Left forelimb (tissue), 1 donor: ENCODE measurements around the gene HOXC11.
A peak's percentile ranks its signal among the peaks of the same experiment; 100 is the strongest.

Experiments
- DNase-seq: peaks from one replicate; pipeline ENCODE4 v3.0.0-alpha.2; 2018; ENCODE audit warnings: low spot score

Gene HOXC11

GRCh38 chr12:53972722-53973235, at the start of gene HOXC11:
Gene HOXC11, plus strand, starts transcription at chr12:53973126. Its CDS starts 116 bp downstream, at chr12:53973242.
- DNase-seq: no peak

DNA sequence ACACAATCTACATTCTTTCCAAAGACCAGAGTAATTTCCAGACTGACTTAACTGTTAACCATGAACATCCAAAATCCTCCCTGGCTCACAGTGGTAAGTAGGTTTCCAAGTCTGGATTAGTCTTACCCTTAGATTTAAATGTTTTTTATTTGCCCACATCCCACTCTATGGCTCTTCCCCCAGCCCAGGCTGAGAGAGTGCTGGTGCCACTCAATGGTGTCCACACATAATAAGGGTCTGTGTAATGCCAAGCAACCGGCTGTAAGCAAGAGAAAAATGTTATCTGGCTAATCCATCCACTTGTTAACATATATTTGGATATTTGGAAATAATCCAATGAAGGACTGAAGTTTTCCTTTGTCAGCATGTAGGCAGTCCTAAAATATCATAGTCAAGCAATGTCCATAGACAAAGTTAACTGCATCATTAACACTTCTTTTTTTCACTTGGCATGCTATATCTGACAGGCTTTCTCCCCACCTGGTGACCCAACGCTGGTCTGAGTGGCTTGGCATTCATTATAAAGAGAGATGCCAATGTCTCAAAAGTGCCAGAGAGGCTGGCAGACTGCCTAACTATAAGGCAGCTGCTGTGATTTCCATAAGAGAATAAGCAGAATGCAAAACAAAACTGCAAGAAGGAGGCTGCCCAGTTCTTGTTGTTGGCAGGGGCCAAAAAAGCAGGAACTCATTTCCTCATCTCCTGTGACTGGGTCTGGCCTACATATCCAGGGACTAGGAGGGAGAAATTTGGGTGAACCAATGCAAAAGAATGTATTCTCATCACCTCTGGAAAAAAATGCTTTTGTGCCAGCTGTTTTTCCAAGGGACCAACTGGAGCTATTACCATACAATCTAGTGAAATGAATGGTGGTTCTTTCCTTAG, 48.2 kb upstream of the HOXC11 start:
- DNase-seq: no peak

- DNase-seq: no peak
Measured at GRCh38 chr12:53927220-53928029, 45.5 kb upstream of the HOXC11 start.

- DNase-seq: no peak
Measured at GRCh38 chr12:53928054-53928835, 44.7 kb upstream of the HOXC11 start.

DNA sequence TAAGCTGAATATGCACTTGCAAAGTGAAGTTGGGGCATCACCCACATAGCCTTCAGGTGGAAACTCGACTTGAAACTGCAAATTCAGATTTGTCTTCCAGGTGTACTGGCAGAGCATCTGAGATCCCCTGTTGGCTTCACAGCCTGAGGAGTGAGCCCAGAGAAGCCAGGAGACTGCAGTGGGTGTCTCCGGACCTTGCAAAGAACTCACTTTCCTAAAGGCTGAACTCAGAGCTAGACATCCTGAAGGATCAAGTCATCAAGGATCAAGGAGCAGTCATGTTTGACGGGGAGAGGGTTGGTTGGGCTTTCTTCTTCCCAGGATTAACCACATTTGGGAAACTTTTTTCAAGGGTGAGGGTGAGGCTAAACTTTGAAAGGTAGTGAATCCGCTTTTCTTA, 43.4 kb upstream of the HOXC11 start:
- no peak for DNase-seq

DNA sequence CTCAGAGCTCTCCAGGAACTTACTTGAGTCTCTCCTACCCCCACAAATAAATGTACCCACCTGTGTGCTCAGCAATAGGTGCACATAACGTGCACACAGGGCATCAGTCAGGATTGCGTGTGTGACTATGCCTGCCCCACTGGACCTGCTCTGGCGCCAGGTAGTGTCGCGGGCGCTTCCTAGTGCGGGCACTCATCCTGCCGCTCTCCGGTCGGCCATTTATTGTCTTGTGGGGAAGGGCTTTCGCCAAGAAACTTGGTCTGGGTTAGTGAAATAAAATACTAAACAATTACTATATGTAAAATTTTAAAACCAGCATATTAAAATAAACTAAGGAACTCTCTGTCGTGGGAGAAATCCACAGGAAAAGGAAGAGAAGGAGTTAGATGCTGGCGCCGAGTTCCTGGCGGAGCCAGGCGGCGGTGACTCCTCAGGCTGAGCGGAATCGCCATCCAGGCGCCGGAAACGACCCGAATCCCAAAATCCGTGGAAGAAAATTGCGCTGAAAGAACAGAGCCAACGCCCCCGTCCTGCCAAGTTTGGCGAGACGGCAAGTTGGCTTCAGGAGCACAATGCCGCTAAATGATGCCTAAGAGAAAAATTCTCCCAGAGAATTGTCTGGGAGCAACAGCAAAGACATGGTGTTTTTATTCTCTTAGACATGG, 42.2 kb upstream of the HOXC11 start:
- DNase-seq: no peak

DNA sequence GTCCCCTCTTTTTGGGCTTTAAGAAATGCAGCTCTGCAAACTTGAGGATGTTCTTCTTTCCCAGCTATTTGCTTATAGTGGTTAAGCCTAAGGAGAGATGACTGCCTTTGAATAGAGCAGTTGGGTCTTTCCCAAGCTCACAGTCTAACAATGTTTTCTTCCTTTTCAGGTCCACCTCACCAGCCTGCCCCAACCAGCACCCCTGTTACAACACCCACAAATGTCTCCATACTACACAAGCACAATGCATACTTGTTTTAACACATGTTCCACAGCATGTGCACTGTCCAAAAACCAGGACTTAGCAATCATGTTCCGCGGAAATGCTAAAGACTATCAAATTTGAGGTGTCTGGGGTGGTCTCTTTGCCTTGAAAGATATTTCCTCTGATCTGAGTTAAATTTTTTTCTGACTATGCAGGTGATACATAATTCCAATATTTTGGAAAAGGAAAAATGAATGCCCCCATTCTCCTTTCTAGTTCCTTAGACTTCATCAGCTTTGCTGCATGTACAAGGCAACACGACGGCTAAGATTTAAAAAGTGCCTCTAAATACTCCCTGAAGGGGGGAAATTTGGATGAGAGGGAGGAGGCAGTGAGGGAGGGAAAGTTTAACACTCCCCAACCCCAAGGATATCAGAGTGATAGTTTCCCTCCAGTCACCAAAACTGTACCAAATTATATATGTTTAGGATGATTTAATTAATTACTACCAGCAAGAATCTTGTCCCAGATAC, 40.9 kb upstream of the HOXC11 start:
- DNase-seq: no peak

DNA sequence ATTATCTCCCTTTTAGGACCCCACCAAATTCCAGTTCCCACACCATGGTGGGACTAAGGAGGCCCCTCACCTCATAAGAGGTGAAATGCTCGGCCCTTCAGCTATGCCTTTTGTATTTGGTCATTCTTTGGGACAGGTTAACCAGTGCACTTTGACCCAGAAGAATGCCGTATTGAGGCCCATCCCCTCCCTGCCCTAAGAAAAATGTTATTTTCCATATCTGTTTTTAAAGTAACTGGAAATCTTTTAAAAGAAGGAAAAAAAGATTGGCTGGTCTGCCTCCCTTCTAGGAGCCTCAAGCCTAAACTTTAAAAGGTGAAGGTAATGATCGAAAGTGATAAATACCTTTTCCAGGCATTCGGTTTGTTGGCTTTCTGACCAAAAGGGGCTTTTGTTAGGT, 40.0 kb upstream of the HOXC11 start:
- no peak for DNase-seq

DNA sequence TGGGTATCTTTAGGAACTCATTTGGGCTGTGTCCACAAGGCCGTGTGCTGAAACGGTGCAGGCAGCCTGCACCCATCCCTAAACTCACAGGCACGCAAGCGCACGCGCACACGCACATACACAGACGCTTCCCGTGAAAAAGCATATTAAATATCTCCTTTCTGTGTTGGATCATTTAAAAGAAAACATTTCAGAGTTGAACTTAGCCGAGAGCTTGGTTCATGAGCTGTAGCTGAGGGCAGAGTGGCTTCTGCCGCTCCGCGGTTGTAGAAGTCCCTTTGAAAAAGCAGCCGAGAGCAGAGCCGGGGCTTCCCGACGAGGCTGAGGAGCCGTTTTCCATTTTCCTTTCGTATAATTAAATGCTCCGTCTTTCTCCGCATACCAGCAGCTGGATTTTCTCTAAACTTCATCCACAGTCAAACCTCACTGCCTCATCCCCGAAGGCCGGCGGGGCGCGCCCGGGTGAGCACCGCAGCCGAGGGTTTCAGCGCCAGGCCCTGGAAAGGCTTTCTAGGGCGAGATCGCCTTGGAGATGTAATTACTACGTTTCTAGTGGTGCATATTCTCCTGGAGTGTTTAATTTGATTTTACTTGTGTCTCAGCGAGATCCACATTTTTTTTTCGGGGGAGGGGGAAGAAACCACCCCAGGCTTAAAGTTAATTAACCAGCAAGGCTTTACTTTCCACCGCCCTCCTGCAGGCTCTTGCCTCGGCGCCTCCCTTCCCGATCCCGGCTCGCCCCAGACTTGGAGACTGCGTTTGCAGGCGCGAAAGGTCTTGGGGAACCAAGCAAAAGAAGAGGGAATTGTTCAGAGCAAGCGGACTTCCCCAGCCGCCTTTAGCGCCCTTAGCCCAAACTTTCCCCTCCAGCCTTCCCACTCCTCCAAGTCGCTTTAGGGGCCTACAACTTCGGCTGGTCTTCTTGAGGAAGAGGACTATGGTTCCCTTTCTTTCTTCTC, 37.3 kb upstream of the HOXC11 start:
- no peak for DNase-seq

DNA sequence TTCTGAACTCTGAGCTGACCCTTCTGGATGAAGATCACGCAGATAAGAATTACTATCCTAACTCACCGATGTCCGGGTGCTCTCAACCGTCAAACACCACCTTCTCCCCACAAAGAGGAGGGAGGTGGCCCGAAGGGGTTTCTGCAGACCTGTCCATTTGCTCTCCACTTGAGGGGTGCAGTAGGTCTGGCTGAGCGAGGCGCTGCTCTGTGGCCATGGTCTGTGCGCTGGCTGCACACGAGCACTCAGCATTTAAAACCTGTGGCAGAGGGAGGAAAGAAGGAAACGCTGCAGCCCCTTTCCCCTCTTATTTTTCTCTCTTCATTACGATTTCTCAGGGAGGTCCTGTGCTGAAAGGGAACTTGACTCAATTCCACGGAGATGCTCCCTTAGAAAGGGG, 35.8 kb upstream of the HOXC11 start:
- no peak for DNase-seq

DNA sequence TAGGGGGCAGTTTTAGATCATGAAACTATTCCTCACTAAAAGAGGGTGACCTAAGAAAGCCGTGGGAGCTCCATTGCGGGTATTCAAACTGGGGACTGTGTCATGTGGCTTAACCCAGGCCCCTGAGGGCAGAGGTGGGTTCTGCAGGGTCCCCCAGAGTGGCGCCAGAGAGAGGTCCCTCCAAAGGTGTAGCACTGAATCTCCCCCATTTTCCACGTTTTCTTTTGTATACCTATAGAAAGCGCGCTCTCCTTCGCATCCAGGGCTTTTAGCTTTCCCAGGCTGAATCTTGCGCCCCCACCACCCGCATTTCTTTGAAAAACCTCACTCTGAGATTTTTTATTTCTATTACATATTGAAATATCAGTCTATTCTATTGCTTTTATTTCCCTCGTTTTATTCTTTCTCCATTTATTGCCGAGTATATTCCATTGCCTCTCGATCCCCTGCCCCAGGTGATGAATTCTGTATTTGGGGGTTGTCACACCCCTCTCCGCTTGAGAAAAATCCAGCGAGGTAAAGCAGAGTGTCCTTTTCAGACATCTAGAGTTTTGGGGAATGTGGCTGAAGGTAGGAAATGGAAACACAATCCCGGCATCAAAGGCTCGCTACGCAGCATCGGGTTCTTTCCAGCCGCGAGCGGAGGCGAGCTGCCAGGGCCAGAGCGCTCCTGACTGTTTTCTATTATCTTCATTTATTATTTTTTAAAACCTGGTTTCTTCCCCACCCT, 35.2 kb upstream of the HOXC11 start:
- no peak for DNase-seq

- DNase-seq: no peak
Measured at GRCh38 chr12:53938326-53939140, 34.4 kb upstream of the HOXC11 start, which contains the start of gene HOXC13. Gene HOXC13, plus strand, starts transcription at chr12:53938831. Its CDS starts 76 bp downstream, at chr12:53938907.

DNA sequence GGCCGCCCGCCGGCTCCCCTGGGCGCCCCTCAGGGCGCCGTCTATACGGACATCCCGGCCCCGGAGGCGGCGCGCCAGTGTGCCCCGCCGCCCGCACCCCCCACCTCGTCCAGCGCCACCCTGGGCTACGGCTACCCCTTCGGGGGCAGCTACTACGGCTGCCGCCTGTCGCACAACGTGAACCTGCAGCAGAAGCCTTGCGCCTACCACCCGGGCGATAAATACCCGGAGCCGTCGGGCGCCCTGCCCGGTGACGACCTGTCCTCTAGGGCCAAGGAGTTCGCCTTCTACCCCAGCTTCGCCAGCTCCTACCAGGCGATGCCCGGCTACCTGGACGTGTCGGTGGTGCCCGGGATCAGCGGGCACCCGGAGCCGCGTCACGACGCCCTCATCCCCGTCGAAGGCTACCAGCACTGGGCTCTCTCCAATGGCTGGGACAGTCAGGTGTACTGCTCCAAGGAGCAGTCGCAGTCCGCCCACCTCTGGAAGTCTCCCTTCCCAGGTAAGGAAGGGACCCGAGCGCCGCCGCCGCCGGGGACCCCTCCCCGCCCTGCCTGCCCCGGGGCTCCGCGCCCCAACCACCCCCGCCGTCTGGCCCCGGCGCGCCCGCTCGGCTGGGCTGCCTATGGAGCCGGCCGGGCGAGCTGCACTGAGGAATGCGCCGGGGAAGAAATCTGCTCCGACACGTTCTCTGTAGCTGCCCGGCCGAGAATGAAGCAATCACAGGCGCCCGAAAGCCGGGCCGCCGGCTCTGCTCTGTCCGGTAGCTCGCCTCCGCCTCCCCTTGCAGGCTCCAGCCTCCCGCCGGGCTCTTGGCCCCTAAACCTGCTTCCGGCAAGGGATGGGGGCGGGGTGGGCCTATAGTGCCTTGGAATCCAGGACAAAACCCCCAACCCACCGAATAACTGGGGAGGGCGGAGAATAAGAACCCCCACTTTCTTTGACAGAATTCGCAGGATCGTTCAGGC, 33.5 kb upstream of the HOXC11 start:
- DNase-seq: peak; percentile 64

- peak; percentile 52 for DNase-seq
Measured at GRCh38 chr12:53940443-53941014, 32.4 kb upstream of the HOXC11 start.

- peak; percentile 45 for DNase-seq
Measured at GRCh38 chr12:53941187-53941586, 31.7 kb upstream of the HOXC11 start.

DNA sequence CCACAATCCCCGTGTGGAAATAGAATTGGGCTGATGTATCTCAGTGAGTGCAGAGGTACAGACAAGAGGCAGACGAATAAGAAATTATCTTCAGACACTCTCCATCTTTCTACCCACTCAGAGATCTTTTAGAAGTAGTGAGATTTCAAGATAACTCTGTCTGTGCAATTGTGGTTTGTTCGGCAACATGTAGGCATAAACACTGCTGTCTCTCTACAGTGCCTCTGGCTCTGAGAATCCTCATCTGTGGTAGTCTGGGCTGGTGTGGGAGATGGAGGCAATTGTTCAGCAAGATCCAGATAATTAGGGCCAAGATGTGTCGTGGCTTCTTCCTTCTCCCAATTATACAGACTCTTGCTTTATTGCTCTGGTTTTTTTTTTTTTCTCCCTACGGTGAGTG, 31.2 kb upstream of the HOXC11 start:
- no peak for DNase-seq
